Measurements from ENCODE around the gene CAMTA1. TPM values are rescaled to one million over a fixed set of nuclear protein-coding genes. Genes with fewer than 3 reads are reported as not detected.

The CAMTA1 gene
- polyA plus RNA-seq, 1 of the 3 experiments (the other 2 are of a cell fraction): 63.1 TPM

- DNase-seq: no peak
- no peaks in the 10 kb centered on the region for H4K20me1 ChIP-seq (ENCODE audit: insufficient read depth)
- H3F3A ChIP-seq (replicated peaks; ENCODE audit: insufficient read depth): no peaks in the 10 kb centered on the region
- H3K79me2 ChIP-seq (ENCODE audit: insufficient read depth): no peaks in the 10 kb centered on the region
- 77% methylated on average over 3 of the region's 3 CpGs for WGBS (ENCODE audit: low lambda C conversion rate)
- no peak overlapping the region for H3K4me2 ChIP-seq
- ChIA-PET POLR2A (no interaction called here), CTCF (no interaction called here)
- no peaks in the 10 kb centered on the region for H3K9me3 ChIP-seq
- no peaks in the 10 kb centered on the region for H3K36me3 ChIP-seq (replicated peaks in 1 of 2; ENCODE audit: control insufficient read depth in 1 of 2, insufficient read depth in 2 of 2, low read length in 1 of 2)
- H3K27me3 ChIP-seq (ENCODE audit: insufficient read depth): no peaks in the 10 kb centered on the region
- no peak overlapping the region for H3K9ac ChIP-seq
- H3K4me3 ChIP-seq (ENCODE audit: low read depth in 2 of 2, low read length in 1 of 2): no peak overlapping the region
- no peak overlapping the region for H2AFZ ChIP-seq (ENCODE audit: low read depth)
- TF ChIP-seq POLR2AphosphoS5 (IDR thresholded peaks at IDR 0.05; ENCODE audit: low read depth, low read length) (no peak), GABPA (IDR thresholded peaks at IDR 0.05; ENCODE audit: low read depth) (no peak), NRF1 (IDR thresholded peaks at IDR 0.05; ENCODE audit: low read depth, low read length) (no peak), TAF1 (IDR thresholded peaks at IDR 0.05; ENCODE audit: borderline replicate concordance, low read depth, low read length) (no peak), MEF2A (IDR thresholded peaks at IDR 0.05; ENCODE audit: borderline replicate concordance, low read depth) (no peak), RCOR1 (IDR thresholded peaks at IDR 0.05; ENCODE audit: low read length) (no peak), EZH2phosphoT487 (IDR thresholded peaks at IDR 0.05; ENCODE audit: borderline replicate concordance, low read depth) (no peak), ELF1 (IDR thresholded peaks at IDR 0.05) (no peak), FOXM1 (IDR thresholded peaks at IDR 0.05; ENCODE audit: low read depth) (no peak)
- TF ChIP-seq, protein P1, sequence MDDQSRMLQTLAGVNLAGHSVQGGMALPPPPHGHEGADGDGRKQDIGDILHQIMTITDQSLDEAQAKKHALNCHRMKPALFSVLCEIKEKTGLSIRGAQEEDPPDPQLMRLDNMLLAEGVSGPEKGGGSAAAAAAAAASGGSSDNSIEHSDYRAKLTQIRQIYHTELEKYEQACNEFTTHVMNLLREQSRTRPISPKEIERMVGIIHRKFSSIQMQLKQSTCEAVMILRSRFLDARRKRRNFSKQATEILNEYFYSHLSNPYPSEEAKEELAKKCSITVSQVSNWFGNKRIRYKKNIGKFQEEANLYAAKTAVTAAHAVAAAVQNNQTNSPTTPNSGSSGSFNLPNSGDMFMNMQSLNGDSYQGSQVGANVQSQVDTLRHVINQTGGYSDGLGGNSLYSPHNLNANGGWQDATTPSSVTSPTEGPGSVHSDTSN (IDR thresholded peaks at IDR 0.05): no peak
- H3K9me2 ChIP-seq: no peaks in the 10 kb centered on the region
- peaks cover 0 to 24% of the 10 kb centered on the region in 2 experiments; a peak in 2 of 4 replicates for H3K4me1 ChIP-seq (ENCODE audit: control insufficient read depth in 1 of 2, insufficient read depth in 2 of 2, low read depth in 1 of 2, low read length in 1 of 2)
- H3K27ac ChIP-seq (ENCODE audit: low read depth in 2 of 2, low read length in 1 of 2): no peak overlapping the region
These were observed 758.5 kb downstream of the CAMTA1 start for GRCh38 chr1:7543718-7544090.

DNA sequence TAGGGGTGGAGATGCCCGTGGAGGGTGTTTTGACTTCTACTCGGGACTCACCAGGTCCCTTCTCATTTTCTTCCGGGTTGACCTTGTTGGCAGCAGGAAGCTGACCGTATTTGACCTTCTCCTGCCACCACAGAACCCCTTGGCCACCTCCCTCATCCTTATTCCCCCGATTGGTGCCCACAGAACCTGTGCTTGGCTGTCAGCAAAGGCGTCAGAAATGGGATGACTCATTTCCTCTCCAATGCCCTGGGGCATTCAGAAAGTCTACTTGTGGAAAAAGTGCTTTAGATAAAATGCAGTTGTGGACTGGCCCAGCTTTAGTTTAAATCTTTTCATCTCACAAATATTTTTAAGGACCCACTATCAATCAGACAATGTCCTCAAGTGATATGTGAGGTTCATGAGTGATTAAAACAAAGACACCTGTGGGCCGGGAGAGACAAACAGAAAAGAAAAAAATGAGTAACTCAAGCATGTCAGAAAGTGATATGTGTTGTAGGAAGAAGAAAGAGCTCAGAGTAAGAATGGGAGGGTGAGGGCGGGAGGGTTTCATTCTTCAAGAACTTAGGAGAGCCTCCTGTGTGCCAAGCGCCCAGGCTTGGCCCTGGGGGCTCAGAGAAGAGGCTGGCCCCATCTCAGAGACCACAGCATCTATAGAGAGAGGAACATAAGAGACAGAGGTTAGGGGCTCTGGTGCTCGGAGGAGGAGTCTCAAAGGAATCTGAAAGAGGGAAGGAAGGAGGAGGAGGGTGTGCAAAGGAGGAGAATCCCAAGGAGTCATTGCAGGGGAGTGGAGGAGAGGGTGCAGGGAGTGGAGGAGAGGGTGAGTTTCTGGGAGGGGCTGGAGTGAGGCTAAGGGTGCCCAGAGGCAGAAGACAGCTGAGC lies 764.3 kb downstream of the CAMTA1 start:
- ChIA-PET CTCF (interaction anchor here (1.0 to 4.9 kb wide), 2 partner anchors 9 to 89 kb away, joined by 3 to 19 read pairs; no protein-coding TSS in a partner anchor), POLR2A (interaction anchor here (1.4 kb wide), 1 partner anchor 80 kb away, joined by 3 read pairs; no protein-coding TSS in a partner anchor)
- Histone ChIP-seq H3K4me1 (ENCODE audit: control insufficient read depth in 1 of 2, insufficient read depth in 2 of 2, low read depth in 1 of 2, low read length in 1 of 2) (peaks cover 11 to 41% of the 10 kb centered on the region in 2 experiments; a peak in 3 of 4 replicates), H3K27ac (ENCODE audit: low read depth in 2 of 2, low read length in 1 of 2) (peak overlapping the region; percentile 11 to 75), H3F3A (replicated peaks; ENCODE audit: insufficient read depth) (peaks cover 5% of the 10 kb centered on the region), H3K27me3 (ENCODE audit: insufficient read depth) (no peaks in the 10 kb centered on the region), H3K9me3 (no peaks in the 10 kb centered on the region), H3K79me2 (ENCODE audit: insufficient read depth) (no peaks in the 10 kb centered on the region), H3K9ac (peak overlapping the region; percentile 45; the same call in 1 of the 2 replicates), H2AFZ (ENCODE audit: low read depth) (peak overlapping the region; percentile 27; the same call in 1 of the 2 replicates), H4K20me1 (ENCODE audit: insufficient read depth) (no peaks in the 10 kb centered on the region), H3K4me2 (peak overlapping the region; percentile 50; the same call in 1 of the 2 replicates), H3K4me3 (ENCODE audit: low read depth in 2 of 2, low read length in 1 of 2) (no peak overlapping the region), H3K9me2 (no peaks in the 10 kb centered on the region), H3K36me3 (replicated peaks in 1 of 2; ENCODE audit: control insufficient read depth in 1 of 2, insufficient read depth in 2 of 2, low read length in 1 of 2) (no peaks in the 10 kb centered on the region)
- no peak for DNase-seq
- WGBS (ENCODE audit: low lambda C conversion rate): 23% methylated on average over 8 of the region's 10 CpGs
- TF ChIP-seq RXRA (IDR thresholded peaks at IDR 0.05; ENCODE audit: borderline replicate concordance, low read depth) (peak; percentile 74; the same call in 1 of the 2 replicates), YY1 (IDR thresholded peaks at IDR 0.05; ENCODE audit: low read depth) (no peak), EP300 (IDR thresholded peaks at IDR 0.05; ENCODE audit: borderline replicate concordance in 1 of 2, low read depth in 1 of 2, low read length in 1 of 2) (0 out of 4 replicates have a peak, but pooled peaks have one; percentile 20 to 25), JUND (IDR thresholded peaks at IDR 0.05) (peak; percentile 74), TAF1 (IDR thresholded peaks at IDR 0.05; ENCODE audit: borderline replicate concordance, low read depth, low read length) (no peak), FOXM1 (IDR thresholded peaks at IDR 0.05; ENCODE audit: low read depth) (no peak), RAD21 (IDR thresholded peaks at IDR 0.05; ENCODE audit: low read length) (no peak), TCF12 (IDR thresholded peaks at IDR 0.05) (peak; percentile 59), EZH2phosphoT487 (IDR thresholded peaks at IDR 0.05; ENCODE audit: borderline replicate concordance, low read depth) (no peak), GATA2 (CRISPR knock-in tag; IDR thresholded peaks at IDR 0.05) (no peak)
- TF ChIP-seq, protein P2, sequence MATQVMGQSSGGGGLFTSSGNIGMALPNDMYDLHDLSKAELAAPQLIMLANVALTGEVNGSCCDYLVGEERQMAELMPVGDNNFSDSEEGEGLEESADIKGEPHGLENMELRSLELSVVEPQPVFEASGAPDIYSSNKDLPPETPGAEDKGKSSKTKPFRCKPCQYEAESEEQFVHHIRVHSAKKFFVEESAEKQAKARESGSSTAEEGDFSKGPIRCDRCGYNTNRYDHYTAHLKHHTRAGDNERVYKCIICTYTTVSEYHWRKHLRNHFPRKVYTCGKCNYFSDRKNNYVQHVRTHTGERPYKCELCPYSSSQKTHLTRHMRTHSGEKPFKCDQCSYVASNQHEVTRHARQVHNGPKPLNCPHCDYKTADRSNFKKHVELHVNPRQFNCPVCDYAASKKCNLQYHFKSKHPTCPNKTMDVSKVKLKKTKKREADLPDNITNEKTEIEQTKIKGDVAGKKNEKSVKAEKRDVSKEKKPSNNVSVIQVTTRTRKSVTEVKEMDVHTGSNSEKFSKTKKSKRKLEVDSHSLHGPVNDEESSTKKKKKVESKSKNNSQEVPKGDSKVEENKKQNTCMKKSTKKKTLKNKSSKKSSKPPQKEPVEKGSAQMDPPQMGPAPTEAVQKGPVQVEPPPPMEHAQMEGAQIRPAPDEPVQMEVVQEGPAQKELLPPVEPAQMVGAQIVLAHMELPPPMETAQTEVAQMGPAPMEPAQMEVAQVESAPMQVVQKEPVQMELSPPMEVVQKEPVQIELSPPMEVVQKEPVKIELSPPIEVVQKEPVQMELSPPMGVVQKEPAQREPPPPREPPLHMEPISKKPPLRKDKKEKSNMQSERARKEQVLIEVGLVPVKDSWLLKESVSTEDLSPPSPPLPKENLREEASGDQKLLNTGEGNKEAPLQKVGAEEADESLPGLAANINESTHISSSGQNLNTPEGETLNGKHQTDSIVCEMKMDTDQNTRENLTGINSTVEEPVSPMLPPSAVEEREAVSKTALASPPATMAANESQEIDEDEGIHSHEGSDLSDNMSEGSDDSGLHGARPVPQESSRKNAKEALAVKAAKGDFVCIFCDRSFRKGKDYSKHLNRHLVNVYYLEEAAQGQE (IDR thresholded peaks at IDR 0.05; ENCODE audit: low read depth, low read length): no peak
- TF ChIP-seq, protein P3, sequence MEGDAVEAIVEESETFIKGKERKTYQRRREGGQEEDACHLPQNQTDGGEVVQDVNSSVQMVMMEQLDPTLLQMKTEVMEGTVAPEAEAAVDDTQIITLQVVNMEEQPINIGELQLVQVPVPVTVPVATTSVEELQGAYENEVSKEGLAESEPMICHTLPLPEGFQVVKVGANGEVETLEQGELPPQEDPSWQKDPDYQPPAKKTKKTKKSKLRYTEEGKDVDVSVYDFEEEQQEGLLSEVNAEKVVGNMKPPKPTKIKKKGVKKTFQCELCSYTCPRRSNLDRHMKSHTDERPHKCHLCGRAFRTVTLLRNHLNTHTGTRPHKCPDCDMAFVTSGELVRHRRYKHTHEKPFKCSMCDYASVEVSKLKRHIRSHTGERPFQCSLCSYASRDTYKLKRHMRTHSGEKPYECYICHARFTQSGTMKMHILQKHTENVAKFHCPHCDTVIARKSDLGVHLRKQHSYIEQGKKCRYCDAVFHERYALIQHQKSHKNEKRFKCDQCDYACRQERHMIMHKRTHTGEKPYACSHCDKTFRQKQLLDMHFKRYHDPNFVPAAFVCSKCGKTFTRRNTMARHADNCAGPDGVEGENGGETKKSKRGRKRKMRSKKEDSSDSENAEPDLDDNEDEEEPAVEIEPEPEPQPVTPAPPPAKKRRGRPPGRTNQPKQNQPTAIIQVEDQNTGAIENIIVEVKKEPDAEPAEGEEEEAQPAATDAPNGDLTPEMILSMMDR (IDR thresholded peaks at IDR 0.05): no peak
- TF ChIP-seq, protein P1 (IDR thresholded peaks at IDR 0.05): peak; percentile 73; the same call in 1 of the 2 replicates
